Upper lobe of right lung (tissue), 1 donor: ENCODE results near the gene HTR1D. TPM values are rescaled to one million over a fixed set of nuclear protein-coding genes. Genes with fewer than 3 reads are reported as not detected.
"Not testable (repeated sequence)": the region's sequence is repeated elsewhere in the genome, so short reads cannot be mapped to it uniquely, and the experiment has no call there.

Source experiments
- ATAC-seq: fragments of 200-7000 bp; cut with Tn5 transposase; one replicate; pipeline ENCODE4 v1.9.1; 2020; ENCODE audit warnings: mild to moderate bottlenecking, moderate library complexity
- DNase-seq: peaks from one replicate; pipeline ENCODE4 v3.0.0-alpha.2; 2020
- H3K27ac ChIP-seq: fragments of 200-600 bp; one replicate; pipeline ENCODE4 v1.8.0; 2022
- H3K27me3 ChIP-seq: fragments of 200-600 bp; one replicate; pipeline ENCODE4 v1.8.0; 2022; ENCODE audit warnings: mild to moderate bottlenecking
- H3K36me3 ChIP-seq: fragments of 200-600 bp; one replicate; pipeline ENCODE4 v1.8.0; 2022
- H3K4me1 ChIP-seq: fragments of 200-600 bp; one replicate; pipeline ENCODE4 v1.8.0; 2022
- H3K4me3 ChIP-seq: fragments of 200-600 bp; one replicate; pipeline ENCODE4 v1.8.0; 2022; ENCODE audit warnings: mild to moderate bottlenecking
- H3K9me3 ChIP-seq: fragments of 200-600 bp; one replicate; pipeline ENCODE4 v1.8.0; 2022
- CTCF ChIP-seq: fragments of 200-600 bp; IDR thresholded peaks from one replicate; pipeline ENCODE4 v1.8.0; 2022; ENCODE audit warnings: antibody characterized with exemption
- intact Hi-C: fragments of 100-400 bp; cut with DNase I; formaldehyde crosslinking; loops from one replicate; pipeline ENCODE4 v1.11.0; 2022
- total RNA-seq: library from RNA; stranded (reverse); fragmentation: NEBNext Ultra II Directional; extraction: Animal tissue kit (Norgen Biotek cat#: 25700); gene quantifications from one replicate; pipeline ENCODE4 v1.2.1, GENCODE V29; 2021
- donor health status: DM: no; HTN: yes; CAD: no; lungs with severe emphysema.

The HTR1D gene
- total RNA-seq, 1 donor from 2014 or later, result 0.93 TPM

GRCh38 chr1:23239638-23240295 is 22.5 kb upstream of the HTR1D start:
- intact Hi-C loops, result no loop called here
- Histone ChIP-seq H3K9me3 (no peaks in the 10 kb centered on the region), H3K4me1 (no peaks in the 10 kb centered on the region), H3K4me3 (no peak overlapping the region), H3K36me3 (no peaks in the 10 kb centered on the region), H3K27me3 (no peaks in the 10 kb centered on the region), H3K27ac (no peak overlapping the region)
- no peak for ATAC-seq
- DNase-seq, result no peak
- TF ChIP-seq CTCF, result no peak

GRCh38 chr1:23238565-23238964 is 21.3 kb upstream of the HTR1D start:
- DNase-seq, result no peak
- intact Hi-C loops, result no loop called here
- TF ChIP-seq CTCF, result no peak
- Histone ChIP-seq H3K36me3 (no peaks in the 10 kb centered on the region), H3K4me3 (no peak overlapping the region), H3K9me3 (no peaks in the 10 kb centered on the region), H3K4me1 (no peaks in the 10 kb centered on the region), H3K27me3 (no peaks in the 10 kb centered on the region), H3K27ac (no peak overlapping the region)
- no peak for ATAC-seq

- H3K27me3 ChIP-seq, result no peaks in the 10 kb centered on the region
- H3K9me3 ChIP-seq, result no peaks in the 10 kb centered on the region
- H3K27ac ChIP-seq, result no peak overlapping the region
- no peak overlapping the region for H3K4me3 ChIP-seq
- H3K36me3 ChIP-seq, result no peaks in the 10 kb centered on the region
- no peak for TF ChIP-seq CTCF
- H3K4me1 ChIP-seq, result no peaks in the 10 kb centered on the region
- intact Hi-C loops, result no loop called here
- DNase-seq, result no peak
- no peak for ATAC-seq
Measured at GRCh38 chr1:23237508-23237907, 20.2 kb upstream of the HTR1D start.

- intact Hi-C loops, result no loop called here
- ATAC-seq, result no peak
Measured at GRCh38 chr1:23227806-23228205, 10.5 kb upstream of the HTR1D start.

DNA sequence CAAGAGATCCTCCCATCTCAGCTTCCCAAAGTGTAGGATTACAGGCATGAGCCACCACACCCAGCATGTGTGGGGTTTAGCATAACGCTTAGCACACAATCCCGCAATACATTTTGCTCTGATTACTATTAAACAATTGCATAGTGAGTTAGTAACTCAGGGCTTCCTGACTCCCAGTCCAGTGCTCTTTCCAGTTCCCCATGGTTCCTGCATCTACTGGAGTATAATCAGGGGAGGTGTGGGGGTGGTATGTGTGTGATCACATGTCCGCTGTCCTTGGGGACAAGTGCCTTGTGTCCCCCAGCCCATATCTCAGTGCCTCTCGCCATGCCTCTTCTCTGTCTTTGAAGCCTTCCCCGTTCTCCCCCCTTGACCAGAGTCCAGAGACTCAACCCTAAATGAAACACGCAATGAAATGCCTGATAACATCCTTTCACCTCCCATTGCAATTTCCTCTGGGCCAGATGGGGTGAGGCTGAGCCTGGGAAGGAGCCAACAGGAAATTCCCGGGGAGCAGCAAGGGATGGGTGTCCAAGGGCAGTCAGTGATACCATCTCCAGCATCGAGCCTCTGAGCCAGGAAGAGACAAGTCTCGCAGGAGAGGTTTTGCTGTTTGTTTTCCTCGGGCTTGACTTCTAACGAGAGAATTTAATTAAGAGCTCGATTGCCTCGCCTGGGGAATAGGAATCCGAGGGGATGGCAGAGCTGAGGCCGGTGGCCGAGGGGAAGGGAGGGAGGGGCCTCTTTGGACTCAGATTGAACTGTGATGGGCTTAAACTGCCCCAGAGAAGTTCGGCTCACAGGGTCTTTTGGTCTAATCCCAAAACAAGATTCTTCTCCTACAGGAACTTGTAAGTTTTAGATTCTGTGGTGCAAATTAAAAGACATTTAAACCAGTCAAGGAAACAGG is 7.7 kb upstream of the HTR1D start:
- ATAC-seq (peak; percentile 59), DNase-seq (peak; percentile 28)
- Histone ChIP-seq H3K27ac (no peak overlapping the region), H3K4me1 (peaks cover 7% of the 10 kb centered on the region), H3K9me3 (no peaks in the 10 kb centered on the region), H3K27me3 (peaks cover 5% of the 10 kb centered on the region), H3K4me3 (no peak overlapping the region), H3K36me3 (no peaks in the 10 kb centered on the region)
- no peak for TF ChIP-seq CTCF
- intact Hi-C loops, result no loop called here

More at GRCh38 chr1:23227806-23228205, 10.5 kb upstream of the HTR1D start:
- Histone ChIP-seq H3K36me3 (no peaks in the 10 kb centered on the region), H3K27me3 (peaks cover 5% of the 10 kb centered on the region), H3K9me3 (no peaks in the 10 kb centered on the region), H3K4me1 (peaks cover 7% of the 10 kb centered on the region), H3K4me3 (no peak overlapping the region), H3K27ac (no peak overlapping the region)
- no peak for DNase-seq
- TF ChIP-seq CTCF, result no peak

GRCh38 chr1:23223963-23224362 is 6.7 kb upstream of the HTR1D start:
- H3K27ac ChIP-seq, H3K9me3 ChIP-seq, H3K4me3 ChIP-seq, DNase-seq, H3K36me3 ChIP-seq, ATAC-seq, intact Hi-C loops, H3K4me1 ChIP-seq: not testable (repeated sequence)
- peaks cover 10% of the 10 kb centered on the region for H3K27me3 ChIP-seq

DNA sequence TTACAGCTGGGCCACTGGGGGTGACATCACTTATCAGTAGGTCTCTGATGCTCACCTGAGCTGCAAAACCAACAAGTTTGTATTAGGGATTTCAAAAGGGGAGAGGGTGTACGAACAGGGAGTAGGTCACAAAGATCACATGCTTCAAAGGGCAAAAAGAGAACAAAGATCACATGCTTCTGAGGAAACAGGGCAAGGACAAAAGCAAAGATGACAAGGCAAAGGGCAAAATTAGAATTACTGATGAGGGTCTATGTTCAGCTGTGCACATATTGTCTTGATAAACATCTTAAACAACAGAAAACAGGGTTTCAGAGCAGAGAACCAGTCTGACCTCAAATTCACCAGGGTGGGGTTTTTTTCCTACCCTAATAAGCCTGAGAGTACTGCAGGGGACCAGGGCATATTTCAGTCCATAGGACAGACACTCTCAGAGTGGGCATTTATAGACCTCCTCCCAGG is 6.2 kb upstream of the HTR1D start:
- DNase-seq, H3K4me3 ChIP-seq, H3K36me3 ChIP-seq, intact Hi-C loops, ATAC-seq, H3K4me1 ChIP-seq, H3K27ac ChIP-seq, H3K9me3 ChIP-seq: not testable (repeated sequence)
- peaks cover 15% of the 10 kb centered on the region for H3K27me3 ChIP-seq
